Measurements from ENCODE around the gene ADGRE1. TPM values are rescaled to one million over a fixed set of nuclear protein-coding genes. Genes with fewer than 3 reads are reported as not detected.
"Not testable (repeated sequence)": the region's sequence is repeated elsewhere in the genome, so short reads cannot be mapped to it uniquely, and the experiment has no call there.

ADGRE1 gene
- total and polyA plus RNA-seq, 2 of the 13 experiments (the other 11 are each of a cell fraction or from before 2014, with no cell fraction given): not detected

GRCh38 chr19:6869151-6869882 lies 18.1 kb upstream of the ADGRE1 start:
- H3K4me1 ChIP-seq (ENCODE audit: insufficient read depth, low read length); H2AFZ ChIP-seq (ENCODE audit: low read length); BruUV-seq (replicated peaks); H3K4me2 ChIP-seq (ENCODE audit: low read depth, low read length); H3K9me3 ChIP-seq (ENCODE audit: low read length); POLR2A ChIA-PET; FAIRE-seq; H4K20me1 ChIP-seq (ENCODE audit: insufficient read depth, low read length); H3K36me3 ChIP-seq (replicated peaks in 1 of 2; ENCODE audit: control insufficient read depth in 1 of 2, insufficient read depth in 2 of 2, low read length in 2 of 2); H3K9ac ChIP-seq (ENCODE audit: insufficient read depth, low read depth, low read length); CTCF ChIA-PET (ENCODE audit: low intra/inter-chr PET ratio, low total read pairs); DNase-seq (ENCODE audit: low spot score); H3K79me2 ChIP-seq (ENCODE audit: insufficient read depth, low read length); ATAC-seq; H3K4me3 ChIP-seq (replicated peaks in 1 of 3; ENCODE audit: insufficient read depth in 1 of 3, low read depth in 2 of 3, low read length in 3 of 3); H3K27ac ChIP-seq (ENCODE audit: extremely low read length, insufficient read depth, low read length); TF ChIP-seq USF2 (CRISPR knock-in tag; IDR thresholded peaks at IDR 0.05; ENCODE audit: borderline replicate concordance): not testable (repeated sequence)
- intact Hi-C loops (cut with micrococcal nuclease; ENCODE audit: unreplicated experiment): loop anchor here (10.0 kb wide), 1 partner anchor 385 kb away; the partner anchor contains the start of gene DENND1C
- 80% methylated on average over 21 of the region's 22 CpGs for WGBS (ENCODE audit: low lambda C conversion rate)
- TF ChIP-seq RAD51 (IDR thresholded peaks at IDR 0.05; ENCODE audit: borderline replicate concordance): peak; percentile 78
- TF ChIP-seq MAFK (conservative IDR thresholded peaks at IDR 0.05 in 1 of 2, IDR thresholded peaks at IDR 0.05 in 1 of 2; ENCODE audit: low read length in 2 of 2): peak in 1 of 2 experiments; percentile 29; a peak in 1 of 4 replicates
- TF ChIP-seq USF2 (IDR thresholded peaks at IDR 0.05; ENCODE audit: low read depth, low read length): peak; percentile 16; the same call in 1 of the 2 replicates
- in situ Hi-C loops (cut with HindIII; ENCODE audit: extremely low pct_ligation_motif_present, low pct_unique_long_range_greater_than_20kb): loop anchor here (25.0 kb wide), 1 partner anchor 232 kb away; no protein-coding TSS in a partner anchor
- peaks cover 0 to 18% of the 10 kb centered on the region in 2 experiments; a peak in 3 of 5 replicates for H3K27me3 ChIP-seq (ENCODE audit: control insufficient read depth in 1 of 2, insufficient read depth in 2 of 2, low read length in 2 of 2)

All from HepG2 (cell line).